Ovary (tissue), 10 donors: ENCODE results near the gene TAS2R30. TPM values are rescaled to one million over a fixed set of nuclear protein-coding genes. Genes with fewer than 3 reads are reported as not detected.

Source experiments
- DNase-seq, 5 donors: peaks; one replicate each; pipeline ENCODE4 v3.0.0-alpha.2; 2019 to 2020
- H3K27ac ChIP-seq, 2 donors: fragments of 200-600 bp; one replicate each; pipeline versions ENCODE4 v1.5.1 to v1.8.0; 2019 to 2022
- H3K27me3 ChIP-seq: fragments of 200-600 bp; one replicate; pipeline ENCODE4 v1.8.0; 2022
- H3K36me3 ChIP-seq: fragments of 200-600 bp; sonication (generic); one replicate; pipeline ENCODE4 v1.5.1; 2019
- H3K4me1 ChIP-seq: one replicate; pipeline ENCODE4 v1.8.1; 2013; ENCODE audit warnings: mild to moderate bottlenecking, moderate library complexity; ENCODE audit not compliant: insufficient read depth
- H3K4me3 ChIP-seq: fragments of 200-600 bp; sonication (generic); one replicate; pipeline ENCODE4 v1.5.1; 2017
- H3K9me3 ChIP-seq, 2 donors: fragments of 200-600 bp in 1 of 2; sonication (generic) in 1 of 2; one replicate each; pipeline versions ENCODE4 v1.5.1 to v1.8.1; 2013 to 2019; ENCODE audit warnings: mild to moderate bottlenecking in 1 of 2, moderate library complexity in 1 of 2
- EP300 ChIP-seq: sonication (generic); formaldehyde crosslinking; IDR thresholded peaks from one replicate; pipeline ENCODE4 v1.6.1; 2017; ENCODE audit warnings: antibody characterized with exemption
- POLR2A ChIP-seq: fragments of 450-650 bp; IDR thresholded peaks from one replicate; pipeline ENCODE4 v1.6.1; 2017; ENCODE audit warnings: antibody characterized with exemption, mild to moderate bottlenecking, moderate library complexity
- whole genome bisulfite sequencing, 3 donors: extraction: QIAGEN DNeasy Blood & Tissue Kit in 1 of 3; methylation state at CpG; one replicate each; pipeline versions ENCODE4 v1.1.5 to v1.1.7; 2013 to 2017; 5-methylcytosine and 5-hydroxymethylcytosine counted together
- intact Hi-C, 4 donors: fragments of 100-400 bp; cut with DNase I; formaldehyde crosslinking; loops; one replicate each; pipeline versions ENCODE4 v1.11.0 to v1.15.1; 2022 to 2023
- long read RNA-seq, 3 donors: library from polyadenylated mRNA in 2 of 3; unstranded in 2 of 3; transcript quantifications; one replicate each; pipeline ENCODE4 v2.0.0 and lab custom pipeline, GENCODE V29; 2021 to 2026
- polyA plus RNA-seq, 2 donors: library from polyadenylated mRNA; stranded (reverse); fragments of 200-250 nt in 1 of 2; fragments of 350-450 nt in 1 of 2; fragmentation: Illumina TruSeq in 1 of 2; extraction: RNeasy Lipid Tissue Mini Kit (QIAGEN cat#74804) in 1 of 2; gene quantifications; one replicate each; pipeline ENCODE4 v1.2.3, GENCODE V29; 2013 to 2014
- total RNA-seq, 7 donors: library from RNA; depleted of rRNA in 2 of 7; stranded (reverse); fragments of >200 nt in 2 of 7; fragmentation: NEBNext Ultra II Directional in 3 of 7; extraction: Animal tissue kit (Norgen Biotek cat#: 25700) in 3 of 7; gene quantifications; one replicate each; pipeline versions ENCODE4 v1.1.0 to v1.2.4, GENCODE V29; 2016 to 2023
- TF ChIP-seq, protein P1 (sequence below), 3 donors: fragments of 450-650 bp in 2 of 3; fragments of 200-600 bp in 1 of 3; IDR thresholded peaks; one replicate each; pipeline versions ENCODE4 v1.5.1 to v1.8.0; 2016 to 2022; ENCODE audit warnings: antibody characterized with exemption in 3 of 3, mild to moderate bottlenecking in 1 of 3
- donor health status: DM: no; HTN: no; CAD: no; lungs with moderate emphysema.
- donor health status: DM: no; HTN: no; CAD: no.
- donor health status: Bipolar disorder and iron deficiency.
- donor health status: DM: yes; HTN: yes; CAD: no.
- donor health status: DM: no; HTN: no; CAD: no.
- donor health status: DM: yes; HTN: yes; CAD: no.

Gene TAS2R30, protein sequence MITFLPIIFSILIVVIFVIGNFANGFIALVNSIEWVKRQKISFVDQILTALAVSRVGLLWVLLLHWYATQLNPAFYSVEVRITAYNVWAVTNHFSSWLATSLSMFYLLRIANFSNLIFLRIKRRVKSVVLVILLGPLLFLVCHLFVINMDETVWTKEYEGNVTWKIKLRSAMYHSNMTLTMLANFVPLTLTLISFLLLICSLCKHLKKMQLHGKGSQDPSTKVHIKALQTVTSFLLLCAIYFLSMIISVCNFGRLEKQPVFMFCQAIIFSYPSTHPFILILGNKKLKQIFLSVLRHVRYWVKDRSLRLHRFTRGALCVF
- total RNA-seq, result 1 to 10 TPM; 2.3 to 9.9 (median 4.5) TPM
- polyA plus RNA-seq, result under 1 TPM; 0.10 to 0.67 TPM
- long read RNA-seq, donor 1, result 0 reads
- long read RNA-seq, donor 2, result 0 reads
- long read RNA-seq, donor 3, result 0 reads

DNA sequence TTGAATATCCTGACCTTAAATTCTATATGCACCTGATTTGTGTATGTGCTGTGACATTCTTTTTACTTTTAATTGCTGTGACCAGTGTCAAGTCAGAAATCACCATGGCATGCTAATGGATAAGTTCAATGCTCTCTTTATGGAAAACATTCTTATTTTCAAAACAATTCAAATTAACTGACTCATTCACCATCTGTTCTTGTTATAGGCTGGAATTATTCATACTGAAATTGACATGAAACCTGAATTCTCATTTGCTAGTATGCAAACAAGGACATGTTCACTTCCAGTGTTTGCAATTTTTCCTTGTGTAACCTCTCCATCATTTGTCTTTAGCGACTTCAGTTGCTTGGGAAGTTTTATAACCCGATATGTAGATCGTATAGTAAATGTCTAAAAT, at the start of gene TAS2R30:
Gene TAS2R30, minus strand, starts transcription at position 340 of the 400 bp plus-strand sequence. CDS start 400 bp downstream, outside the sequence.
- no peak for DNase-seq
- Histone ChIP-seq H3K27ac (no peak within 1 kb of the TSS), H3K4me1 (peaks cover 2% of the 10 kb centered on the region), H3K9me3 (no peaks in the 10 kb centered on the region), H3K27me3 (no peaks in the 10 kb centered on the region), H3K4me3 (no peak within 1 kb of the TSS), H3K36me3 (no peaks in the 10 kb centered on the region)
- TF ChIP-seq, protein P1, sequence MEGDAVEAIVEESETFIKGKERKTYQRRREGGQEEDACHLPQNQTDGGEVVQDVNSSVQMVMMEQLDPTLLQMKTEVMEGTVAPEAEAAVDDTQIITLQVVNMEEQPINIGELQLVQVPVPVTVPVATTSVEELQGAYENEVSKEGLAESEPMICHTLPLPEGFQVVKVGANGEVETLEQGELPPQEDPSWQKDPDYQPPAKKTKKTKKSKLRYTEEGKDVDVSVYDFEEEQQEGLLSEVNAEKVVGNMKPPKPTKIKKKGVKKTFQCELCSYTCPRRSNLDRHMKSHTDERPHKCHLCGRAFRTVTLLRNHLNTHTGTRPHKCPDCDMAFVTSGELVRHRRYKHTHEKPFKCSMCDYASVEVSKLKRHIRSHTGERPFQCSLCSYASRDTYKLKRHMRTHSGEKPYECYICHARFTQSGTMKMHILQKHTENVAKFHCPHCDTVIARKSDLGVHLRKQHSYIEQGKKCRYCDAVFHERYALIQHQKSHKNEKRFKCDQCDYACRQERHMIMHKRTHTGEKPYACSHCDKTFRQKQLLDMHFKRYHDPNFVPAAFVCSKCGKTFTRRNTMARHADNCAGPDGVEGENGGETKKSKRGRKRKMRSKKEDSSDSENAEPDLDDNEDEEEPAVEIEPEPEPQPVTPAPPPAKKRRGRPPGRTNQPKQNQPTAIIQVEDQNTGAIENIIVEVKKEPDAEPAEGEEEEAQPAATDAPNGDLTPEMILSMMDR (IDR thresholded peaks at IDR 0.05), result no peak
- TF ChIP-seq EP300, result no peak
- TF ChIP-seq POLR2A, result no peak
- 75 to 96% (median 80%) methylated on average over 3 of the region's 3 CpGs for WGBS, 3 donors
- intact Hi-C loops, result no loop called here

DNA sequence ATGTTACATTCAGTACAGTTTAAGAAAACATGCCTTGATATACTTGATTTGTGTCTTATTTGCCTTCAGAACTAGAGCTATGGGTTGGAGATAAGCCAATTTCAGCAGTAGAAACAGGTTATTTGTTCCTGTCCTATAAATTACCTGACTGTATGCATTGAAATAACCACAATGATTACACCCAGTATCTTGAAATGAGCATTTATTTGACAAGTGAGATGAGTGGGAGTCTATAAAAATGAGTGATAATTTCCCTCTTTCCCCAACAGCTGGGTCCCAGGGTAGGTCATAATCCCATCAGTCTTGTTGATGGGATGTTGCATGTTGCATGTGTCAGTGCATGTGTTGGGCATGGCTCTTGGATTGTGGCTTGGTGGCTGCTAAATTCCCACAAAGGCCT, 48.6 kb upstream of the TAS2R30 start:
- Histone ChIP-seq H3K36me3 (no peaks in the 10 kb centered on the region), H3K9me3 (no peaks in the 10 kb centered on the region), H3K27ac (no peak overlapping the region), H3K4me1 (no peaks in the 10 kb centered on the region), H3K4me3 (no peak overlapping the region), H3K27me3 (no peaks in the 10 kb centered on the region)
- no peak for DNase-seq
- TF ChIP-seq, protein P1 (IDR thresholded peaks at IDR 0.05), result no peak
- no peak for TF ChIP-seq EP300
- no peak for TF ChIP-seq POLR2A
- intact Hi-C loops, result no loop called here

DNA sequence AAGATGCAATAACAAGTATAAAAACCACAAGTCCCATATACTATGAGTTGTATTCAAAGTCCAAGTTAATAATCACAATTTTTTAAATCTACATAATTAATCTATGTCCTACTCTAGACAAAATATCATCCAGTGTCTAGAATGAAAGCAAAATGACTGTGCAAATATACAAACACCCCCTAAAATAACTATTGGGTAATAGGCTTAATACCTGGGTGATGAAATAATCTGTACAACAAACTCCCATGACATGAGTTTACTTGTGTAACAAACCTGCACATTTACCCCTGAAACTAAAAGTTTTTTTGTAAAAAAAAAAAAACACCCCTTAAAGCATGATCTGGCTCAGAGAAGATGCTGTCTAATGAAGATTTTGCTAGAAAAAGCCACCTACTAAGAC, 48.1 kb upstream of the TAS2R30 start:
- DNase-seq, result no peak
- H3K4me1 ChIP-seq, result no peaks in the 10 kb centered on the region
- no peak overlapping the region for H3K4me3 ChIP-seq
- H3K36me3 ChIP-seq, result no peaks in the 10 kb centered on the region
- H3K27ac ChIP-seq, result no peak overlapping the region
- intact Hi-C loops, result no loop called here
- H3K27me3 ChIP-seq, result no peaks in the 10 kb centered on the region
- TF ChIP-seq EP300 (no peak), POLR2A (no peak)
- TF ChIP-seq, protein P1 (IDR thresholded peaks at IDR 0.05), result no peak
- H3K9me3 ChIP-seq, result no peaks in the 10 kb centered on the region

DNA sequence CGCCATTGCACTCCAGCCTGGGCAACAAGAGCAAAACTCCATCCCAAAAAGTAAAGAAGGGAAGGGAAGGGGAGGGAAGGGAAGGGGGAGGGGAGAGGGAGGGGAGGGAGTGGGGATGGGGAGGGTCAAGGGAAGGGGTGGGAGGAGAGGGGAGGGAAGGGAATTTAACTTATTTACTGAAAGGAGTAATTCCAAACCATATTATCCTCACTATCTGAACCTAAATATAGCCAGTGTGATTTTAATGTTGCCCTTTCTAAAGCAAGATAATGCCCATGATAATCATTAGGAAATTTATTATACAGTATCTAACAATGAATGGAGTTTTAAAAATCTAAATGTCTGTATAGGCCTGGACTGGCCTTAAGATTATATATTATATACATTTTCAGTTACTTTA, 43.8 kb upstream of the TAS2R30 start:
- Histone ChIP-seq H3K27me3 (no peaks in the 10 kb centered on the region), H3K4me1 (no peaks in the 10 kb centered on the region), H3K27ac (no peak overlapping the region), H3K9me3 (no peaks in the 10 kb centered on the region), H3K36me3 (no peaks in the 10 kb centered on the region), H3K4me3 (no peak overlapping the region)
- no peak for DNase-seq
- intact Hi-C loops, result no loop called here
- WGBS, 3 donors, result 100% methylated on average over 1 of the region's 1 CpG
- TF ChIP-seq, protein P1 (IDR thresholded peaks at IDR 0.05), result no peak
- no peak for TF ChIP-seq POLR2A
- no peak for TF ChIP-seq EP300
